Caco-2 (cell line): ENCODE results near the gene VWA8. TPM values are rescaled to one million over a fixed set of nuclear protein-coding genes. Genes with fewer than 3 reads are reported as not detected.
A peak's percentile ranks its signal among the peaks of the same experiment; 100 is the strongest.

ENCODE experiments used
- BruUV-seq: library from RNA; stranded (reverse); fragments of 400-500 nt; replicated peaks from 2 replicates; lab custom pipeline; 2021; lab: Mats Ljungman, UMichigan
- CTCF ChIA-PET: fragments of 300-600 bp; sonication (Branson Sonifier 250); formaldehyde crosslinking; loops from one replicate; lab custom pipeline; 2022; ENCODE audit warnings: antibody characterized with exemption; lab: Charles Lee
- POLR2A ChIA-PET: fragments of 300-600 bp; sonication (Branson Sonifier 250); formaldehyde crosslinking; loops from one replicate; lab custom pipeline; 2022; ENCODE audit warnings: antibody characterized with exemption; lab: Charles Lee
- DNase-seq, 2 experiments: peaks; one replicate each; pipeline versions ENCODE4 v3.0.0 to v3.0.0-alpha.2; 2020 to 2022
- H3K27me3 ChIP-seq: replicated peaks from 2 replicates; pipeline ENCODE4 v1.6.0; 2011; ENCODE audit warnings: low read length; ENCODE audit not compliant: control insufficient read depth, insufficient read depth
- H3K36me3 ChIP-seq: 2 replicates; pipeline ENCODE4 v1.5.1; 2011; ENCODE audit warnings: low read length; ENCODE audit not compliant: control insufficient read depth, insufficient read depth
- H3K4me1 ChIP-seq: fragments of 250-450 bp; sonication (Bioruptor Pico); 2 replicates; pipeline ENCODE4 v1.5.1; 2020; ENCODE audit warnings: mild to moderate bottlenecking
- H3K4me3 ChIP-seq: 2 replicates; pipeline ENCODE4 v1.5.1; 2011; ENCODE audit warnings: low read depth, mild to moderate bottlenecking, control low read depth, low read length
- H3K9me3 ChIP-seq: fragments of 250-450 bp; sonication (Bioruptor Pico); 2 replicates; pipeline ENCODE4 v1.5.1; 2020; ENCODE audit warnings: mild to moderate bottlenecking, moderate library complexity
- H3K27ac Mint-ChIP-seq: one replicate; pipeline ENCODE4 v1.8.0; 2022; ENCODE audit warnings: mixed read lengths; ENCODE audit not compliant: unreplicated experiment
- H3K27me3 Mint-ChIP-seq: one replicate; pipeline ENCODE4 v1.8.0; 2022; ENCODE audit warnings: mixed read lengths; ENCODE audit not compliant: insufficient read depth, unreplicated experiment
- H3K36me3 Mint-ChIP-seq: one replicate; pipeline ENCODE4 v1.8.0; 2022; ENCODE audit warnings: mild to moderate bottlenecking, mixed read lengths; ENCODE audit not compliant: insufficient read depth, unreplicated experiment
- H3K4me1 Mint-ChIP-seq: one replicate; pipeline ENCODE4 v1.8.0; 2022; ENCODE audit warnings: low read depth, mixed read lengths; ENCODE audit not compliant: unreplicated experiment
- H3K4me3 Mint-ChIP-seq: one replicate; pipeline ENCODE4 v1.8.0; 2022; ENCODE audit warnings: mild to moderate bottlenecking, moderate library complexity, mixed read lengths; ENCODE audit not compliant: unreplicated experiment
- H3K9me3 Mint-ChIP-seq: one replicate; pipeline ENCODE4 v1.8.0; 2022; ENCODE audit warnings: mixed read lengths; ENCODE audit not compliant: unreplicated experiment
- intact Hi-C: fragments of 100-400 bp; cut with micrococcal nuclease; formaldehyde crosslinking; loops from one replicate; pipeline ENCODE4 v1.10.0; 2022; ENCODE audit not compliant: unreplicated experiment
- total RNA-seq: library from RNA; stranded (reverse); gene quantifications from 2 replicates; pipeline ENCODE4 v1.2.3, GENCODE V29; 2022
- TF ChIP-seq, protein P1 (sequence below), 2 experiments: fragments of 200-600 bp in 1 of 2; IDR thresholded peaks; 1 replicate in 1 of 2; 2 replicates in 1 of 2; pipeline versions ENCODE4 v1.5.1 to v1.8.0; 2011 to 2022; ENCODE audit warnings: antibody characterized with exemption in 1 of 2, control low read depth in 1 of 2, inconsistent platforms in 1 of 2, low read depth in 1 of 2, low read length in 1 of 2, mild to moderate bottlenecking in 1 of 2, moderate library complexity in 1 of 2; ENCODE audit not compliant: insufficient read depth in 1 of 2, severe bottlenecking in 1 of 2, unreplicated experiment in 1 of 2

VWA8 gene
- total RNA-seq, 1 experiment from 2014 or later: 20.7 TPM

DNA sequence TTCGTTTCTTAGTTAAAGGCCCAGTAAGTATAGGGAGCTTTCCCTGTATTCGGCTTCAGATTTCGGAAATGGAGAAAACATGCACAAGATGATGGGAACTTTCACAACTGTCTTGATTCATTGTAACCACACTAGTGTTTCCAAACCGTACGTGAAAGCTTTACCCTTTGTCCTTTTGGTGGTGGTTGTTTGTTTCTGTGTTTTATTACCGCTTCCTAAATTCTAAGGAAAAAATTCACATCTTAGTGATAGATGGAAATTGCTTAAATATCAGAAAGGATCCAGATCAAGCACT, 504 bp upstream of the VWA8 start:
- Mint-ChIP-seq H3K27me3 (no peaks in the 10 kb centered on the region), H3K9me3 (no peaks in the 10 kb centered on the region), H3K27ac (peak overlapping the region; percentile 84), H3K4me1 (peaks cover 14% of the 10 kb centered on the region), H3K36me3 (no peaks in the 10 kb centered on the region), H3K4me3 (peak overlapping the region; percentile 88)
- Histone ChIP-seq H3K27me3 (no peaks in the 10 kb centered on the region), H3K4me3 (peak overlapping the region; percentile 78), H3K4me1 (peaks cover 7% of the 10 kb centered on the region; the same call in 1 of the 2 replicates), H3K9me3 (no peaks in the 10 kb centered on the region), H3K36me3 (no peaks in the 10 kb centered on the region)
- TF ChIP-seq, protein P1, sequence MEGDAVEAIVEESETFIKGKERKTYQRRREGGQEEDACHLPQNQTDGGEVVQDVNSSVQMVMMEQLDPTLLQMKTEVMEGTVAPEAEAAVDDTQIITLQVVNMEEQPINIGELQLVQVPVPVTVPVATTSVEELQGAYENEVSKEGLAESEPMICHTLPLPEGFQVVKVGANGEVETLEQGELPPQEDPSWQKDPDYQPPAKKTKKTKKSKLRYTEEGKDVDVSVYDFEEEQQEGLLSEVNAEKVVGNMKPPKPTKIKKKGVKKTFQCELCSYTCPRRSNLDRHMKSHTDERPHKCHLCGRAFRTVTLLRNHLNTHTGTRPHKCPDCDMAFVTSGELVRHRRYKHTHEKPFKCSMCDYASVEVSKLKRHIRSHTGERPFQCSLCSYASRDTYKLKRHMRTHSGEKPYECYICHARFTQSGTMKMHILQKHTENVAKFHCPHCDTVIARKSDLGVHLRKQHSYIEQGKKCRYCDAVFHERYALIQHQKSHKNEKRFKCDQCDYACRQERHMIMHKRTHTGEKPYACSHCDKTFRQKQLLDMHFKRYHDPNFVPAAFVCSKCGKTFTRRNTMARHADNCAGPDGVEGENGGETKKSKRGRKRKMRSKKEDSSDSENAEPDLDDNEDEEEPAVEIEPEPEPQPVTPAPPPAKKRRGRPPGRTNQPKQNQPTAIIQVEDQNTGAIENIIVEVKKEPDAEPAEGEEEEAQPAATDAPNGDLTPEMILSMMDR (IDR thresholded peaks at IDR 0.05; ENCODE audit: insufficient read depth in 1 of 2, low read depth in 1 of 2, low read length in 1 of 2, severe bottlenecking in 1 of 2, unreplicated experiment in 1 of 2): no peak
- BruUV-seq: no TSS peak
- POLR2A ChIA-PET: no interaction called here
- CTCF ChIA-PET: no interaction called here
- intact Hi-C loops: loop anchor here (5.0 kb wide), 2 partner anchors 66 to 81 kb away; no protein-coding TSS in a partner anchor
- no peak for DNase-seq

DNA sequence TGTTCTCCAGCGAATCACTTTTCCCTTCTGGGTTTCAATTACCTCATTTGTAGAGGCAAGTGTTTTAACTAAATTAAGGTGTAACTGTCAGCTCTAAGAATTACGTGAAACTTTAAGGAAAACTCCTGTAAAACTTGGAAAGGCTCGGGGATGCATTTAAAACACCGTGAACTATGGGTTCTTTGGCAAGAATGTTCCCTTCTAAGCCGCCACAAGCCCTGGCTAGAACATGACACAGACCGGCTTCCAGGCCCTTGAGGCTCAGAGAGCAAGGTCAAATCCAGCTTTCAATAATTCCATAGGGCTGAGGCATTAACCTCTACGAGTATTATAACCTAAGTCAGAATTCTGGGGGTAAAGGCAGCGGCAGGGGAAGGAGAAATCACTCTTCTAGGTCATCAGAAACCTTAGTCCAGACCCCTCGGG, 685 bp downstream of the VWA8 start:
- peaks cover 11% of the 10 kb centered on the region; the same call in 1 of the 2 replicates for H3K4me1 ChIP-seq
- TF ChIP-seq, protein P1 (IDR thresholded peaks at IDR 0.05; ENCODE audit: insufficient read depth in 1 of 2, low read depth in 1 of 2, low read length in 1 of 2, severe bottlenecking in 1 of 2, unreplicated experiment in 1 of 2): no peak
- H3K27ac Mint-ChIP-seq: peak overlapping the region; percentile 84
- H3K4me3 Mint-ChIP-seq: peak overlapping the region; percentile 88
- no peaks in the 10 kb centered on the region for H3K9me3 ChIP-seq
- H3K4me1 Mint-ChIP-seq: peaks cover 14% of the 10 kb centered on the region
- ChIA-PET CTCF (no interaction called here), POLR2A (interaction anchor here (0.6 to 0.7 kb wide), 2 partner anchors 15 to 172 kb away, joined by 4 read pairs; no protein-coding TSS in a partner anchor)
- TSS peak; percentile 33 for BruUV-seq
- DNase-seq: no peak
- H3K4me3 ChIP-seq: peak overlapping the region; percentile 78
- no peaks in the 10 kb centered on the region for H3K36me3 ChIP-seq
- no peaks in the 10 kb centered on the region for H3K9me3 Mint-ChIP-seq
- no peaks in the 10 kb centered on the region for H3K36me3 Mint-ChIP-seq
- intact Hi-C loops: loop anchor here (1.0 to 5.0 kb wide), 3 partner anchors 15 to 82 kb away; no protein-coding TSS in a partner anchor
- no peaks in the 10 kb centered on the region for H3K27me3 ChIP-seq
- H3K27me3 Mint-ChIP-seq: no peaks in the 10 kb centered on the region

GRCh38 chr13:41956272-41956671, 4.6 kb downstream of the VWA8 start:
- TF ChIP-seq, protein P1 (IDR thresholded peaks at IDR 0.05; ENCODE audit: insufficient read depth in 1 of 2, low read depth in 1 of 2, low read length in 1 of 2, severe bottlenecking in 1 of 2, unreplicated experiment in 1 of 2): no peak
- H3K4me1 ChIP-seq: 0 out of 2 replicates have a peak, but pooled peaks cover 11% of the 10 kb centered on the region
- H3K36me3 ChIP-seq: no peaks in the 10 kb centered on the region
- POLR2A ChIA-PET: no interaction called here
- Mint-ChIP-seq H3K27me3 (no peaks in the 10 kb centered on the region), H3K4me1 (peaks cover 20% of the 10 kb centered on the region), H3K4me3 (no peak overlapping the region), H3K36me3 (no peaks in the 10 kb centered on the region), H3K27ac (no peak overlapping the region), H3K9me3 (no peaks in the 10 kb centered on the region)
- H3K27me3 ChIP-seq: no peaks in the 10 kb centered on the region
- no peaks in the 10 kb centered on the region for H3K9me3 ChIP-seq
- H3K4me3 ChIP-seq: no peak overlapping the region
- CTCF ChIA-PET: no interaction called here
- intact Hi-C loops: no loop called here
- DNase-seq: no peak
- no TSS peak for BruUV-seq
